Coronary artery (tissue), 2 donors: Measurements from ENCODE around the gene CD300LF.

Source experiments
- DNase-seq: peaks from one replicate; pipeline ENCODE4 v3.0.0-alpha.2; 2017; ENCODE audit warnings: low spot score
- H3K27ac ChIP-seq, 2 donors: fragments of 200-600 bp; sonication (generic); one replicate each; pipeline ENCODE4 v1.5.1; 2016 to 2019
- H3K4me3 ChIP-seq: fragments of 200-600 bp; sonication (generic); 2 replicates; pipeline ENCODE4 v1.5.1; 2016; ENCODE audit warnings: mild to moderate bottlenecking, moderate library complexity
- TF ChIP-seq, protein P1 (sequence below): fragments of 200-600 bp; sonication (generic); IDR thresholded peaks from one replicate; pipeline ENCODE4 v1.5.1; 2019; ENCODE audit warnings: antibody characterized with exemption

The CD300LF gene

DNA sequence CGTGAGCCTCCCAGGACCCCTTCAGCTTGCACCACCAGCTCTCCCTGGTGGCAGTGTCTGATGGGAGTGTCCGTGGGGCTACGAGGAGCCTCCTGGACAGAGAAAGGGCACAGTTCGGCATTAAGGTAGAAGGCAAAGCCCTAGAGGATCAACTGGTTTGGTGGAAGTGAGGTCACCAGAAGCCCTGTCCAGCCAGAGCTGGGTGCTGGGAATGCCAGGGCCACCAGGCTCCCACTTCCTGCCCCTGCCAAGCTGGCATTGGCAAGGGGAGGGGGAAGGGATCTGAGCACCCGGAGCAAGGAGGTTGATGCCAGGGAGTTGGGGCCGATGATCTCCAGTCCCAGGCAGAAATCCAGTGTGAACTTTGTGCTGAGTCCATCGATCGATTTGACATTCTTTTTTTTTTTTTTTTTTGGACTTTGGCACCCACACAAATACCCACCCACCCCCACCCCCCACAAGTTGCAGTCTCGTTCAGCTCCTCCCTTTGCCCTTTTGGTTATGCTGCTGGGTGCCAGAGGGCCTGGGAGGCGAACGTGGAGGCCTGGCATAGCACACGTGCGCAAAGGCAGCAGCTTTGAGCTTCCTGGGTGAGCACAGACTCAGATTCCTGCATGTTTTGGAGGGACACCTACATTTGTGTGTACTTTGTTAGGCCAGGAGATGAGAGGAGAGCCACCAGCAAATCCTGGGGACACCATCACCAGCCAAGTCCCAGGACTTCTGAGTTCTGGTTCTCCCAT is 37.8 kb upstream of the CD300LF start:
- H3K27ac ChIP-seq = peak overlapping the region in 1 of 2 donors; percentile 39
- no peak for DNase-seq
- TF ChIP-seq, protein P1, sequence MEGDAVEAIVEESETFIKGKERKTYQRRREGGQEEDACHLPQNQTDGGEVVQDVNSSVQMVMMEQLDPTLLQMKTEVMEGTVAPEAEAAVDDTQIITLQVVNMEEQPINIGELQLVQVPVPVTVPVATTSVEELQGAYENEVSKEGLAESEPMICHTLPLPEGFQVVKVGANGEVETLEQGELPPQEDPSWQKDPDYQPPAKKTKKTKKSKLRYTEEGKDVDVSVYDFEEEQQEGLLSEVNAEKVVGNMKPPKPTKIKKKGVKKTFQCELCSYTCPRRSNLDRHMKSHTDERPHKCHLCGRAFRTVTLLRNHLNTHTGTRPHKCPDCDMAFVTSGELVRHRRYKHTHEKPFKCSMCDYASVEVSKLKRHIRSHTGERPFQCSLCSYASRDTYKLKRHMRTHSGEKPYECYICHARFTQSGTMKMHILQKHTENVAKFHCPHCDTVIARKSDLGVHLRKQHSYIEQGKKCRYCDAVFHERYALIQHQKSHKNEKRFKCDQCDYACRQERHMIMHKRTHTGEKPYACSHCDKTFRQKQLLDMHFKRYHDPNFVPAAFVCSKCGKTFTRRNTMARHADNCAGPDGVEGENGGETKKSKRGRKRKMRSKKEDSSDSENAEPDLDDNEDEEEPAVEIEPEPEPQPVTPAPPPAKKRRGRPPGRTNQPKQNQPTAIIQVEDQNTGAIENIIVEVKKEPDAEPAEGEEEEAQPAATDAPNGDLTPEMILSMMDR = no peak
- peak overlapping the region; percentile 88 for H3K4me3 ChIP-seq

DNA sequence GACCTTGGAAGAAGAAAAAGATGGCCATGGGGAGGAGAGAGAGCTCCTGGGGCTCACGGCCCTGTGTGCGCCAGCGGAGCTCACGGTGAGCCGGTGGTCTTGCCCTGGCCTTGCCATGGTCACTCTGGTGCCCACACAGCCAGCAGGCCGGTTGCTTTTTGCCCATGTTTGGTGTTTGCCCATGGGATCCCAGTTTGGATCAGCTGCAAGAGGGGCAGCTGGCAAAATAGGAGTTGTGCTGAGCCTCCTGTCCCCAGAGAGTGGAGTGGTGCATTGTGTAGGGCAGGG is 37.3 kb upstream of the CD300LF start:
- no peak for DNase-seq
- peak overlapping the region in 1 of 2 donors; percentile 39 for H3K27ac ChIP-seq
- H3K4me3 ChIP-seq = peak overlapping the region; percentile 88
- TF ChIP-seq, protein P1 = no peak

DNA sequence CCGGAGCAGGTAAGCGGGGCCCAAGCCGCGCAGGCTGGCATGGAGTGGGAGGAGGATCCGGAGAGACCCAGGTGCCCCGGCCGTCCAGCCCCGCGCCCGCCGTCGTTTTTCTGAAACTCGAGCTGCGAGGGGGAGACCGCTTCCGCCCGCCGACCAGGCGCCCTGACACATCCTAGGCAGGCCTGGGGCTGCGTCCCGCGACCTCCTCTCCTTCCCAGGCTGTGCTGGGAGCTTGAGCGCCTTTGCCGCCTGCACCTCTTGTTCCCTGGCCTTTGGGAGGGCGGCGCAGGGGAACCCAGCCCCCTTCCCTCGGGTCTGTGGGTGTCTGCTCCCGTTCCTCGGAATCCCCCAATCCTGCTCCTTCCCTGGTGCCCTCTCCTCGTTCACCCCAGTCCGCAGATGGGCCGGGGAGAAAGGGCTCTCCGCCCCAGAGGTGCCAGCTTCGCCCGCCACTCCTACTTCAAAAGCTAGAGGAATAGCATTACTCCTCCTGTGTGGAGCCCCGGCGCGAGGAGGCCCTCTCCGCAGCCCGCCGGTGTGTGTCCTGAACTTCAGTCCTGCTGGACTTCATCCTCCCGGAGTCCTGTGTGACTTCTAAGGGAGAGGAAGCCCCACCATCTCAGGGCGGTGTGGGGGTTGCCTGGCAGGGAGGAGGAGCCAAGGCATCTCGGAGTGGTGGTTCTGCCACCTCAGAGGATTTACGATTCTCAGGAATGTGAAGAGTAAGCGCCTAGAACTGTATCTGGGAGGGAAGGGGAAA is 36.7 kb upstream of the CD300LF start:
- DNase-seq = no peak
- H3K27ac ChIP-seq = peak overlapping the region in 1 of 2 donors; percentile 70
- TF ChIP-seq, protein P1 = no peak
- peak overlapping the region; percentile 88 for H3K4me3 ChIP-seq

DNA sequence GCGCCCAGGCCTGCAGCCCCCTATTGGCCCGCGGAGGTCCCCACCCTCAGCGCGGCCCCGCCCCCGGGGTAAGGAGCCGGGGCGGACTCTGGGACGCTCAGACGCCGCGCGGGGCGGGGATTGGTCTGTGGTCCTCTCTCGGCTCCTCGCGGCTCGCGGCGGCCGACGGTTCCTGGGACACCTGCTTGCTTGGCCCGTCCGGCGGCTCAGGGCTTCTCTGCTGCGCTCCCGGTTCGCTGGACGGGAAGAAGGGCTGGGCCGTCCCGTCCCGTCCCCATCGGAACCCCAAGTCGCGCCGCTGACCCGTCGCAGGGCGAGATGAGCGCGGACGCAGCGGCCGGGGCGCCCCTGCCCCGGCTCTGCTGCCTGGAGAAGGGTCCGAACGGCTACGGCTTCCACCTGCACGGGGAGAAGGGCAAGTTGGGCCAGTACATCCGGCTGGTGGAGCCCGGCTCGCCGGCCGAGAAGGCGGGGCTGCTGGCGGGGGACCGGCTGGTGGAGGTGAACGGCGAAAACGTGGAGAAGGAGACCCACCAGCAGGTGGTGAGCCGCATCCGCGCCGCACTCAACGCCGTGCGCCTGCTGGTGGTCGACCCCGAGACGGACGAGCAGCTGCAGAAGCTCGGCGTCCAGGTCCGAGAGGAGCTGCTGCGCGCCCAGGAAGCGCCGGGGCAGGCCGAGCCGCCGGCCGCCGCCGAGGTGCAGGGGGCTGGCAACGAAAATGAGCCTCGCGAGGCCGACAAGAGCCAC is 36.0 kb upstream of the CD300LF start, which contains the start of gene NHERF1:
TSS of gene NHERF1 (plus strand) at position 100 of the 750 bp plus-strand sequence. CDS start at position 319, 219 bp downstream.
- Histone ChIP-seq H3K4me3 (peak within 1 kb of the TSS; percentile 88), H3K27ac (peak within 1 kb of the TSS in 1 of 2 donors; percentile 70)
- TF ChIP-seq, protein P1 = no peak
- peak; percentile 94 for DNase-seq

DNA sequence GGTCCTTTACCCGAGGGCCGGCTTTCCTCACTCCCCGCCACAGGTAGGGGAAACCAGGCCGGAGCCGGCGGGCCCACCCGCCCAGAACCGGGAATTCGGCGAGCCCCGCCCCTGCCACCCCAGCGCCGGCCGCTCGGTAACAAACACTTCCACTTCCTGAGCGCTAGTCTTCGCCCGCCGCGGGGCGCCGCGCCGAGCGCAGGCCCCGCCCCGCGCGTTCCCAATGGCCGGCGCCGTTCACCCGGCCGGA is 35.5 kb upstream of the CD300LF start:
- H3K27ac ChIP-seq = peak overlapping the region in 1 of 2 donors; percentile 60
- TF ChIP-seq, protein P1 = no peak
- peak overlapping the region; percentile 88 for H3K4me3 ChIP-seq
- DNase-seq = no peak

DNA sequence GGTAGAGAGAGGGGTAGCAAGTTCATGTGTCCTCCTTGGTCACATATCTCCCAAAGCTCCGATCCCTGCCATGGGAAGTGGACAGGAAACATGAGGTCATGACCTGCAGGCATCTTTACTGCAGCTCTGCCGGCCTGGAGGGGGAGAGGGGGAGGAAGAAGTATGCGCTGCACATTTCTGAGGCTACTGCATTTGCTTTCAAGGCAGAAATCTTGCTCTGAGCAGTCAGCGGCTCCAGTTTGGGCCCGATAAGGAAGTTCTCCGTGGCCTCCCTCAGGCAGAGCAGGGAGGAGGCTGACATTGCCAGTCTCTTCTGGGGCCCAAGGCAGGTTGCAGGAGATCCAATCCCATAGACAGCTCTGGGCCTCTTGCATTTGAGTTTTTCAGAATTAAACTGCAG is 34.2 kb upstream of the CD300LF start:
- no peak for DNase-seq
- TF ChIP-seq, protein P1 = no peak
- peak overlapping the region in 1 of 2 donors; percentile 26 for H3K27ac ChIP-seq

More for the DNA sequence above, 34.2 kb upstream of the CD300LF start:
- H3K4me3 ChIP-seq = no peak overlapping the region
